Lung (tissue), 12 donors: Measurements from ENCODE around the gene LMF1. TPM values are rescaled to one million over a fixed set of nuclear protein-coding genes. Genes with fewer than 3 reads are reported as not detected.

Source experiments
- ATAC-seq: fragments of 200-7000 bp; cut with Tn5 transposase; one replicate; pipeline ENCODE4 v1.9.1; 2020; ENCODE audit warnings: moderate number of reproducible peaks; ENCODE audit not compliant: insufficient read depth, low FRiP score
- DNase-seq, 3 donors: peaks; one replicate each; pipeline ENCODE4 v3.0.0-alpha.2; 2013 to 2017
- H3K27ac ChIP-seq, 2 donors: one replicate each; pipeline ENCODE4 v1.5.1; 2013; ENCODE audit warnings: mild to moderate bottlenecking in 2 of 2, moderate library complexity in 2 of 2, control low read depth in 1 of 2, inconsistent platforms in 1 of 2, low read depth in 1 of 2, low read length in 1 of 2
- H3K27me3 ChIP-seq, 3 donors: one replicate each; pipeline ENCODE4 v1.5.1; 2013; ENCODE audit warnings: low read length in 2 of 3; ENCODE audit not compliant: control insufficient read depth in 3 of 3, insufficient read depth in 3 of 3
- H3K36me3 ChIP-seq, 4 donors: one replicate each; pipeline ENCODE4 v1.5.1; 2013; ENCODE audit warnings: low read length in 4 of 4, mild to moderate bottlenecking in 1 of 4, moderate library complexity in 1 of 4; ENCODE audit not compliant: control insufficient read depth in 4 of 4, insufficient read depth in 4 of 4
- H3K4me1 ChIP-seq, 5 donors: one replicate each; pipeline ENCODE4 v1.5.1; 2013; ENCODE audit warnings: low read length in 5 of 5, mild to moderate bottlenecking in 2 of 5, moderate library complexity in 1 of 5; ENCODE audit not compliant: control insufficient read depth in 5 of 5, insufficient read depth in 5 of 5
- H3K4me3 ChIP-seq: one replicate; pipeline ENCODE4 v1.5.1; 2013; ENCODE audit warnings: mild to moderate bottlenecking, control low read depth, moderate library complexity
- H3K9ac ChIP-seq, 2 donors: one replicate each; pipeline ENCODE4 v1.5.1; 2013; ENCODE audit warnings: low read length in 2 of 2, control low read depth in 1 of 2; ENCODE audit not compliant: insufficient read depth in 1 of 2
- H3K9me3 ChIP-seq, 4 donors: one replicate each; pipeline ENCODE4 v1.5.1; 2013; ENCODE audit warnings: low read length in 3 of 4, mild to moderate bottlenecking in 1 of 4, moderate library complexity in 1 of 4; ENCODE audit not compliant: control insufficient read depth in 4 of 4, insufficient read depth in 3 of 4
- CTCF ChIP-seq: IDR thresholded peaks from 2 replicates; pipeline ENCODE4 v1.5.1; 2012; ENCODE audit warnings: mild to moderate bottlenecking; ENCODE audit errors: control extremely low read depth, extremely low read depth
- WGBS, 2 donors: extraction: QIAGEN DNeasy Blood & Tissue Kit; methylation state at CpG; one replicate each; pipeline ENCODE4 v1.1.7; 2013; 5-methylcytosine and 5-hydroxymethylcytosine counted together
- polyA plus RNA-seq, 2 donors: library from polyadenylated mRNA; stranded (reverse); fragments of 200-250 nt; gene quantifications; one replicate each; pipeline ENCODE4 v1.2.1, GENCODE V29; 2013
- total RNA-seq, 2 donors: library from RNA; depleted of rRNA in 1 of 2; stranded (reverse); fragments of >200 nt in 1 of 2; gene quantifications; one replicate each; pipeline ENCODE4 v1.2.1, GENCODE V29; 2014 to 2021
- donor health status: control.
- donor health status: control.
- donor health status: Bipolar disorder and iron deficiency.
- donor health status: healthy.
- donor health status: DM: yes; HTN: yes; CAD: no.

Gene LMF1
- total and polyA plus RNA-seq, 4 donors: 9.1 to 23.7 (median 20.6) TPM

DNA sequence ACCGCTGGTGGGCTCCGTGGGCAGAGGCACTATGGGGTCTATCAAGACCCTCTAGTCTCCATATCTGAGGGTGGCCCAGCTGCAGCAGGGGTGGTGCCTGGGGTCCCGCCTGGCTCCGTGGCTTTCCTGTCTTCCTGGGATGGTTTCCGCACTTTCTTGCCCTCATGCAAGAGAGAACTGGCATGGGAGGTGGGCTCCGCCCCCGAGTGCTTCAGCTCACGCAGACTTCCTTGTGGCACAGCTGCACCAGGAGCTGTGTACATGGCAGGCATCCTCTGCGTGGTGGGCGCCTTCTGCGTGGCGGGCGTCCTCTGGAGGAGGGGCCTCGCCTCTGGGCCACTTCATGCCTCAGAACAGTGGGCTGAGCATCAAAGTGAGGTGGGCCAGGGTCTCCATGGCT, 73.1 kb downstream of the LMF1 start:
- Histone ChIP-seq H3K27ac (no peak overlapping the region), H3K9me3 (peaks cover 0 to 2% (median 0%) of the 10 kb centered on the region in 4 donors), H3K9ac (no peak overlapping the region), H3K4me1 (no peaks in the 10 kb centered on the region), H3K36me3 (peaks cover 0 to 18% (median 0%) of the 10 kb centered on the region in 4 donors), H3K27me3 (no peaks in the 10 kb centered on the region), H3K4me3 (no peak overlapping the region)
- ATAC-seq (no peak), DNase-seq (no peak)
- WGBS, 2 donors: 68 to 89% methylated on average over 14 of the region's 14 CpGs
- no peak for TF ChIP-seq CTCF

DNA sequence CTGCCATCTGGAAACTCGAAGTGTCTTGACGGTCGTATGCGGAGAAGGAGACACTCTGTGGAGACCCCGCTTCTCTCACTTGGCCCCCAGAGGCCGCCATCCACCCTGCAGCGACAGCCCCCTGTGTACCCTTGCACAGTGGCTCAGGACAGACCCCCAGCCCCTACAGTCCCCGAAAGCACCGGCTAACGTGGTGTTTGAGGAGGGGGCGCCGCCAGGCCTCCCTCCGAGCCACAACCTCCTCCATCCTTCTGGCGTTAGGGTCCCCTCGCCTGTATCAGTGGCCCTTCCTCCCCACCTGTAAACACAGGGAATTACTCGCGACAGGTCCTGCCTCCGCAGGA, 73.6 kb downstream of the LMF1 start:
- no peaks in the 10 kb centered on the region for H3K27me3 ChIP-seq
- no peak for ATAC-seq
- no peak overlapping the region for H3K4me3 ChIP-seq
- no peak for DNase-seq
- peaks cover 0 to 2% (median 0%) of the 10 kb centered on the region in 4 donors for H3K9me3 ChIP-seq
- peaks cover 0 to 19% (median 0%) of the 10 kb centered on the region in 4 donors for H3K36me3 ChIP-seq
- no peak overlapping the region for H3K27ac ChIP-seq
- no peak overlapping the region for H3K9ac ChIP-seq
- TF ChIP-seq CTCF: no peak
- no peaks in the 10 kb centered on the region for H3K4me1 ChIP-seq
- 90% methylated on average over 18 of the region's 18 CpGs for WGBS, 2 donors

- WGBS, 2 donors: 93 to 94% methylated on average over 33 of the region's 33 CpGs
- Histone ChIP-seq H3K27ac (no peak overlapping the region), H3K9me3 (peaks cover 0 to 2% (median 0%) of the 10 kb centered on the region in 4 donors), H3K36me3 (peaks cover 0 to 26% (median 2%) of the 10 kb centered on the region in 4 donors), H3K9ac (no peak overlapping the region), H3K27me3 (no peaks in the 10 kb centered on the region), H3K4me1 (no peaks in the 10 kb centered on the region), H3K4me3 (no peak overlapping the region)
- no peak for TF ChIP-seq CTCF
- DNase-seq (no peak), ATAC-seq (no peak)
Observed at GRCh38 chr16:896261-897199, 74.3 kb downstream of the LMF1 start.
